IPS-20b (cell line): ENCODE measurements around the gene DTX3.
"Not testable (repeated sequence)": the region's sequence is repeated elsewhere in the genome, so short reads cannot be mapped to it uniquely, and the experiment has no call there.

Experiments
- H3K27ac ChIP-seq: one replicate; pipeline ENCODE4 v1.5.1; 2013; ENCODE audit warnings: low read length
- H3K27me3 ChIP-seq: 2 replicates; pipeline ENCODE4 v1.6.1; 2013; ENCODE audit warnings: mild to moderate bottlenecking, low read length, inconsistent platforms; ENCODE audit not compliant: insufficient read depth
- H3K36me3 ChIP-seq: 2 replicates; pipeline ENCODE4 v1.6.1; 2013; ENCODE audit warnings: low read depth, mild to moderate bottlenecking, inconsistent platforms, low read length, moderate library complexity; ENCODE audit not compliant: insufficient read depth
- H3K4me1 ChIP-seq: 2 replicates; pipeline ENCODE4 v1.6.1; 2013; ENCODE audit warnings: mild to moderate bottlenecking, control low read depth, inconsistent platforms, low read length, moderate library complexity; ENCODE audit not compliant: insufficient read depth
- H3K4me3 ChIP-seq: 2 replicates; pipeline ENCODE4 v1.5.1; 2013; ENCODE audit warnings: mild to moderate bottlenecking, low read length, inconsistent platforms
- H3K9ac ChIP-seq: 2 replicates; pipeline ENCODE4 v1.6.1; 2013; ENCODE audit warnings: low read depth, mild to moderate bottlenecking, inconsistent platforms, low read length, moderate library complexity
- H3K9me3 ChIP-seq: 2 replicates; pipeline ENCODE4 v1.6.1; 2013; ENCODE audit warnings: mild to moderate bottlenecking, low read depth, low read length, inconsistent platforms; ENCODE audit not compliant: insufficient read depth

Gene DTX3

DNA sequence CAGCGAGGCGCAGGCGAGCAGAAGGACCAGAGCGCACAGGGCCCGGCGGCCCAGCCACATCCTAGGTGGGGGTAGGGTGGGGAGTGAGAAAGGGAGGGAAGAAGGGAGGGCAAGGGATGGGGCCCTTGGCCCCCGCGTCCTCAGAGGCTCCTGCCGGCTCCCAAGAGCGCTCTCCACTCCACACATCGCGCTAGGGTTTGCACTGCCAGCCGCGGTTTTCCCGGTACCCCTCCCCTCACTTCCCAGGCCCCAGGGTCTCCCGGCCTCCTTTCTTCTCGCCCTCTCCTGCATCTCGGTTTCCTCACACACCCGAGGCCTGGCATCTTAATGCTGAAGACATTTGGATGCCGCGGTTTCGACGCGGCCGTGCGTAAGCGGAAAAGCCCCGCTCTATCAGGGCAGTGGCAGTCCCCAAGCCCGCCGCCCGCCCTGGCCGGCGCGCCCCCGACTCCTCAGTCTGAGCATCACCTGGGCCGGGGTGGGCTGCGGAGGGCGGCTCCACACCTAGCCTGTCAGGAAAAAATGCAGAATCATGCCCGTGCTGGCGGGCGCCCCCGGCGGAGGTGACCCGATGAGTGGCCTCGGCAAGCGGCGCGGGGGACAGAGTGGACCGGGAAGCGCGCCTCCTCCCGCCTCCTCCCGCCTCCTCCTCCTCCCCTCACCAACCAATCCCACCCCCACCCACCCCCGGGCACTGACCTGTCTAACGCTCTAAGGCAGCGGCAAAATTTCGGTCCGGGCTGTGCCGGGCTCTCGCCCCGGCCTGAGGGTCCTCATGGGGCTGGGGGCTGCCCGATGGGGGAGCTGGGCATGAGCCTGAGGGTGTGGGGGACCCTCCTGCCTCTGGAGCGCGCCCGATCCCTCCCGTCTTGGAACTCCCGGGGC lies 27.7 kb downstream of the DTX3 start:
- no peaks in the 10 kb centered on the region for H3K36me3 ChIP-seq
- H3K9ac ChIP-seq = no peak overlapping the region; the same call in 1 of the 2 replicates
- H3K27me3 ChIP-seq = peaks cover 83% of the 10 kb centered on the region
- H3K4me3 ChIP-seq = peak overlapping the region; percentile 66
- H3K27ac ChIP-seq = no peak overlapping the region
- H3K4me1 ChIP-seq = peaks cover 10% of the 10 kb centered on the region; the same call in 1 of the 2 replicates
- H3K9me3 ChIP-seq = no peaks in the 10 kb centered on the region

GRCh38 chr12:57632958-57633840 lies 28.6 kb downstream of the DTX3 start, which contains the start of gene B4GALNT1:
Gene B4GALNT1, minus strand, starts transcription at chr12:57633201. Its CDS starts 1,069 bp downstream, at chr12:57632132.
- peaks cover 7% of the 10 kb centered on the region; the same call in 1 of the 2 replicates for H3K4me1 ChIP-seq
- H3K36me3 ChIP-seq = no peaks in the 10 kb centered on the region
- peak within 1 kb of the TSS; percentile 66 for H3K4me3 ChIP-seq
- no peak within 1 kb of the TSS; the same call in 1 of the 2 replicates for H3K9ac ChIP-seq
- no peak within 1 kb of the TSS for H3K27ac ChIP-seq
- H3K27me3 ChIP-seq = peaks cover 74% of the 10 kb centered on the region
- H3K9me3 ChIP-seq = no peaks in the 10 kb centered on the region

DNA sequence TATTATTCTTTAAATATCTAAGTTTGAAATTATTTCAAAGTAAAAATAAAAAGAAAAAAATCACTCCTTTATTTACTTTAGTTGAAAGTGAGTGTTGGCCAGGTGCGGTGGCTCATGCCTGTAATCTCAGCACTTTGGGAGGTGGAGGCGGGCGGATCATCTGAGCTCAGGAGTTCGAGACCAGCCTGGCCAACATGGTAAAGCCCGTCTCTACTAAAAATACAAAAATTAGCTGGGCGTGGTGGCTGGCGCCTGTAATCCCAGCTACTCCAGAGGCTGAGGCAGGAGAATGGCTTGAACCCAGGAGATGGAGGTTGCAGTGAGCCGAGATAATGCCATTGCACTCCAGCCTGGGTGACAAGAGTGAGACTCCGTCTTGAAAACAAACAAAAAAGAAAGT lies 32.1 kb downstream of the DTX3 start:
- not testable (repeated sequence) for H3K9me3 ChIP-seq, H3K27ac ChIP-seq

DNA sequence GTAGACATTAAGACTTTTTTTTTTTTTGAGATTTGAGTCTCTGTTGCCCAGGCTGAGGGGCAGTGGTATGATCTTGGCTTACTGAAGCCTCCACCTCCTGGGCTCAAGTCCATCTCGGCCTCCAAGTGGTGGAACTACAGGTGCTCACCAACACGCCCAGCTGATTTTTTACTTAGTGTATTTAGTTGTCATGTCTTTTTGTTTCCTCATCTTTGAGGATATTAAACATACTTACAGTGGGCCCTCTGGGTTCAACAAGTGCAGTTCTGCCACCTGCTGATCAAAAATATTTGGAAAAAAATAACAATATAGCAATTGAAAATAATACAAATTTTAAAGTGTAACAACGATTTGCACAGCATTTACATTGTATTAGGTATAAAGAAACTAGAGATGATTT lies 32.7 kb downstream of the DTX3 start:
- H3K27ac ChIP-seq = no peak overlapping the region
- no peak overlapping the region for H3K4me3 ChIP-seq

More for the DNA sequence above, 32.1 kb downstream of the DTX3 start:
- peaks cover 11% of the 10 kb centered on the region; the same call in 1 of the 2 replicates for H3K4me1 ChIP-seq
- H3K27me3 ChIP-seq = peaks cover 39% of the 10 kb centered on the region
- H3K9ac ChIP-seq, H3K4me3 ChIP-seq, H3K36me3 ChIP-seq: not testable (repeated sequence)

DNA sequence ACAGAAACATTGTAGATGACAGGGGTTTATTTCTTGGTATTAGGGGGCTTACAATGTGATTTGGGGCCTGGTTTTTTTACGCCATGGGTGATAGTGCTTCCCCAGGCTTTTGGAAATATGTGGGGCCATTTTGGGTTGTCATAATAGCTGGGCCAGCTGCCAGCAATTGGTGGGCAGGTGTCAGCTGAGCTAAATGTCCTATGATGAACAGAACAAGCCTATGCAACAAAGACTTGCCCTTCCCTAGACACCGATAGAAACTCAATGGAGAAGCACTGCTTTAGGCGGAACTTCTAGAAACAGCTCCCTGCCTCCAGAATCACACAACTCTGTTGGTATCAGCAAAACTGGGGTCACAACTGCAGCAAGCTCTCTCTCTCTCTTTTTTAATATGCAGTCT lies 33.5 kb downstream of the DTX3 start:
- H3K4me1 ChIP-seq = peaks cover 11% of the 10 kb centered on the region; the same call in 1 of the 2 replicates
- no peak overlapping the region for H3K27ac ChIP-seq
- no peaks in the 10 kb centered on the region for H3K36me3 ChIP-seq
- no peak overlapping the region for H3K9ac ChIP-seq
- H3K27me3 ChIP-seq = peaks cover 25% of the 10 kb centered on the region
- no peak overlapping the region for H3K4me3 ChIP-seq
- H3K9me3 ChIP-seq = no peaks in the 10 kb centered on the region

More for the DNA sequence above, 32.7 kb downstream of the DTX3 start:
- Histone ChIP-seq H3K27me3 (peaks cover 33% of the 10 kb centered on the region), H3K9me3 (no peaks in the 10 kb centered on the region), H3K4me1 (peaks cover 11% of the 10 kb centered on the region; the same call in 1 of the 2 replicates), H3K9ac (no peak overlapping the region), H3K36me3 (no peaks in the 10 kb centered on the region)

DNA sequence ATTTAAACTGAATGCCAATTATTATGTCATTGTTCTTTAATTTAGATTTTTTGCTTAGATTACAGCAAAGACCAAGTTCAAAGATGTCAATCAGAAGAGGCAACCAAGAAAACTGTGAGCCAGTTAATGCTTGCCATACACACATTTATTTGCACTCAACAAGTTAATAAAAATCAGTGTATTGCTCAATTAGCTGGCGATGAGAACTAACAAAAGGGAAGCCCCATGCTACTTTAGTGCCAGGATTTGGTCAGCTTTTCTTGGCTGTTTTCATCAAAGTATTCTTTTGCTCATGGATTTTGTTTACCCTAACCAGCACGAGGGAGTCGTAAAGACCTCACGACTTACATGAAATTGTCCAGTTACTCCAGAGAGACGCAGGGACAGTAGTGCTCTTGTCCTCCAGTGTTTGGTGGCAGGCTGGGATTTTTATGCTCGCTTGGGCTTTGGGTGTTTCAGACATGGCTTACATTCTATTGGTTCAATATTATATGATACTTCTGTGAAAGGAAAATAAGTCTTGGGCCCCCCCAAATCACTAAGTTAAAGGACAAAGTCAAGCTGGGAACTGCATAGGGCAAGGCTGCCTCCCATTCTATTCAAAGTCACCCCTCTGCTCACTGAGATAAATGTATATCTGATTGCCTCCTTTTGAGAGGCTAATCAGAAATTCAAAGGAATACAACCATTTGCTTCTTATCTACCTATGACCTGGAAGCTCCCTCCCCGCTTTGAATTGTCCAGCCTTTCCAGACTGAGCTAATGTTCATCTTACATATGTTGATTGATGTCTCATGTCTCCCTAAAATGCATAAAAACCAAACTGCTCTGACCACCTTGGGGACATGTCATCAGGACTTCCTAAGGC lies 35.8 kb downstream of the DTX3 start:
- H3K4me1 ChIP-seq = peaks cover 6% of the 10 kb centered on the region; the same call in 1 of the 2 replicates
- H3K27me3 ChIP-seq = peaks cover 3% of the 10 kb centered on the region; the same call in 1 of the 2 replicates
- no peak overlapping the region for H3K27ac ChIP-seq
- no peak overlapping the region for H3K4me3 ChIP-seq
- no peak overlapping the region for H3K9ac ChIP-seq
- H3K9me3 ChIP-seq = peaks cover 8% of the 10 kb centered on the region; the same call in 1 of the 2 replicates
- no peaks in the 10 kb centered on the region for H3K36me3 ChIP-seq

DNA sequence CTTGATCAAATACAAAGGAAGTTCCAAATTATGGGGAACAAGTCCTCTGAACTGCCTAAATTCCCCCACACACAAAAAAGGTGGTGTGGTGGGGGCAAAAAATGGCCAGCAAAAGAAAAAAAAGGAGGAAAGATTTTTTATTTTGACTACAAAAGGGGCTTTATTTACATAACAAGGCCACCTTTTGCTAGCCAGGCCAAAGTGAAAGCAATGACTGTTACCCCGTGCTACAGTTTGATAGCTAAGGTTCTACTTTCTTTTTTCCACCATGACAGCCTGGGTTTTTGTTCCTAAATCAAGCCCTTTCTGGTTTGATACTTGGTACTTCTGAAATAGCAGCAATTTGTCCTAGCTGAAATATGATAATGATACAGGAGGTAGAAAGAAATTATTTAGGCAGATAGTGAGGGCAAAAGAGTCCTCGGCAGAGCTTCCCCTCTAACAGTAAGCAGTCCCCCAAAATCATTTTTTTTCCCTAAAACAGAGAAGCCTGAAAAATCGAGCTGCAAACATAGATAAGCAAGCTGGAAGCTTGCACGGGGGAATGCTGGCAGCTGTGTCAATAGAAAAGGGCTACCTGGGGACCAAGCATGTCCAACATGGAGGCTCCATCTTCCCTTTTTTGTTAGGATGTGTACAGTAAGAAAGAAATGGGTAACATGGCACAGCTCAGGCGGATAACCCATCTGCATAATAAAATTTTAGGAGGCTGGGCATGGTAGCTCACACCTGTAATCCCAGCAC lies 37.2 kb downstream of the DTX3 start:
- Histone ChIP-seq H3K9ac (no peak overlapping the region), H3K4me1 (peaks cover 6% of the 10 kb centered on the region; the same call in 1 of the 2 replicates), H3K27me3 (no peaks in the 10 kb centered on the region), H3K4me3 (no peak overlapping the region), H3K27ac (no peak overlapping the region), H3K36me3 (no peaks in the 10 kb centered on the region), H3K9me3 (peaks cover 8% of the 10 kb centered on the region; the same call in 1 of the 2 replicates)

GRCh38 chr12:57645990-57646658 lies 41.5 kb downstream of the DTX3 start:
- H3K27ac ChIP-seq, H3K9ac ChIP-seq, H3K36me3 ChIP-seq, H3K9me3 ChIP-seq, H3K27me3 ChIP-seq, H3K4me3 ChIP-seq, H3K4me1 ChIP-seq: not testable (repeated sequence)

- H3K4me3 ChIP-seq, H3K9ac ChIP-seq, H3K9me3 ChIP-seq, H3K36me3 ChIP-seq, H3K4me1 ChIP-seq, H3K27ac ChIP-seq, H3K27me3 ChIP-seq: not testable (repeated sequence)
Measured at GRCh38 chr12:57646659-57647049, 42.0 kb downstream of the DTX3 start.

- Histone ChIP-seq H3K4me1 (no peaks in the 10 kb centered on the region), H3K9ac (no peak overlapping the region), H3K36me3 (no peaks in the 10 kb centered on the region), H3K4me3 (no peak overlapping the region), H3K27me3 (no peaks in the 10 kb centered on the region), H3K9me3 (peaks cover 27% of the 10 kb centered on the region), H3K27ac (no peak overlapping the region)
Measured at GRCh38 chr12:57654042-57654441, 49.4 kb downstream of the DTX3 start.
